Pancreas (tissue), 10 donors: Measurements from ENCODE around the gene LIMD2. TPM values are rescaled to one million over a fixed set of nuclear protein-coding genes. Genes with fewer than 3 reads are reported as not detected.

Source experiments
- ATAC-seq, 4 donors: fragments of 200-7000 bp; cut with Tn5 transposase; one replicate each; pipeline versions ENCODE4 v1.8.0 to v1.9.1; 2020; ENCODE audit warnings: mild to moderate bottlenecking in 4 of 4, moderate library complexity in 4 of 4
- DNase-seq, 6 donors: peaks; one replicate each; pipeline ENCODE4 v3.0.0-alpha.2; 2020
- FAIRE-seq: peaks from 2 replicates; lab custom pipeline; 2012; peaks lifted over from hg19 to GRCh38; lab: Jason Lieb, UNC
- H3K27ac ChIP-seq, 4 donors: fragments of 200-600 bp; sonication (generic); 1 replicate in 3 of 4; 2 replicates in 1 of 4; pipeline versions ENCODE4 v1.5.0 to v1.8.0; 2020
- H3K27me3 ChIP-seq, 4 donors: fragments of 200-600 bp; one replicate each; pipeline ENCODE4 v1.8.0; 2021
- H3K36me3 ChIP-seq, 3 donors: fragments of 200-600 bp; sonication (generic) in 1 of 3; one replicate each; pipeline versions ENCODE4 v1.5.0 to v1.8.0; 2020 to 2021
- H3K4me1 ChIP-seq, 3 donors: fragments of 200-600 bp; one replicate each; pipeline ENCODE4 v1.8.0; 2021
- H3K4me3 ChIP-seq, 4 donors: fragments of 200-600 bp; sonication (generic) in 2 of 4; one replicate each; pipeline versions ENCODE4 v1.5.0 to v1.8.0; 2020 to 2021
- H3K9me3 ChIP-seq, 4 donors: fragments of 200-600 bp; one replicate each; pipeline ENCODE4 v1.8.0; 2021
- WGBS, 2 donors: extraction: QIAGEN DNeasy Blood & Tissue Kit; methylation state at CpG; one replicate each; pipeline ENCODE4 v1.1.7; 2013; 5-methylcytosine and 5-hydroxymethylcytosine counted together
- intact Hi-C, 3 donors: fragments of 100-400 bp; cut with DNase I; formaldehyde crosslinking; loops; one replicate each; pipeline versions ENCODE4 v1.11.1 to v1.14.2; 2022
- polyA plus RNA-seq, 2 donors: library from polyadenylated mRNA; stranded (reverse); fragments of 200-250 nt; gene quantifications; one replicate each; pipeline ENCODE4 v1.2.3, GENCODE V29; 2013
- total RNA-seq, 6 donors: library from RNA; stranded (reverse); fragmentation: NEBNext Ultra II Directional in 4 of 6; extraction: Animal tissue kit (Norgen Biotek cat#: 25700) in 4 of 6; gene quantifications; one replicate each; pipeline versions ENCODE4 v1.2.1 to v1.2.4, GENCODE V29; 2021 to 2023
- TF ChIP-seq, protein P1 (sequence below), 4 donors: fragments of 200-600 bp; sonication (generic) in 3 of 4; IDR thresholded peaks; one replicate each; pipeline versions ENCODE4 v1.5.0 to v1.8.0; 2021; ENCODE audit warnings: antibody characterized with exemption in 4 of 4
- donor health status: healthy with polysubstance abuse.
- donor health status: DM: no; HTN: no; CAD: no; lungs with moderate emphysema.
- donor health status: DM: no; HTN: no; CAD: no.
- donor health status: control.
- donor health status: control.
- donor health status: Bipolar disorder and iron deficiency.
- donor health status: DM: yes; HTN: yes; CAD: no.
- donor health status: DM: no; HTN: no; CAD: no.
- donor health status: DM: no; HTN: no; CAD: no.
- donor health status: DM: yes; HTN: yes; CAD: no.

The LIMD2 gene
- total and polyA plus RNA-seq, 8 donors = 1.4 to 16.6 (median 5.7) TPM

DNA sequence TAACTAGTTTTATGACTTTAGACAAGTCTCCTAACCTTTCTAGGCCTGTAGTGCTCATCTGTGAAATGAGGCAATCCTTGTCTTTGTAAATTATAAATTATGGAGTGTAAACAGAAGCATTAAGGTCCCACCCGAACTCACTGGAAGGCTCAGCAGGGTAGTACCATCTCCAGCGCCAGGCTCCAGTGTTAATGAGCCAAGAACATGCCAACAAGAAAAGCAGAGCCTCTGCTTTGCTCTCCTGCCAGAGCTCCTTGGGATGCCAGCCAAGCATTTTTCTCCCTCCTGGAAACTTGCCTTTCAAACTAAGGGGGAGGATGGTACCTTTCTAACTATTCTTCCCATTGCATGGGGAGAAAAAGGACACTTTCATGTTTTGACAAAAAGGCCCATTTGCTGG is 14.9 kb downstream of the LIMD2 start:
- DNase-seq = no peak
- no peak overlapping the region for H3K4me3 ChIP-seq
- peaks cover under 1 to 20% (median 2%) of the 10 kb centered on the region in 3 donors for H3K36me3 ChIP-seq
- no peaks in the 10 kb centered on the region for H3K9me3 ChIP-seq
- no peaks in the 10 kb centered on the region for H3K27me3 ChIP-seq
- TF ChIP-seq, protein P1, sequence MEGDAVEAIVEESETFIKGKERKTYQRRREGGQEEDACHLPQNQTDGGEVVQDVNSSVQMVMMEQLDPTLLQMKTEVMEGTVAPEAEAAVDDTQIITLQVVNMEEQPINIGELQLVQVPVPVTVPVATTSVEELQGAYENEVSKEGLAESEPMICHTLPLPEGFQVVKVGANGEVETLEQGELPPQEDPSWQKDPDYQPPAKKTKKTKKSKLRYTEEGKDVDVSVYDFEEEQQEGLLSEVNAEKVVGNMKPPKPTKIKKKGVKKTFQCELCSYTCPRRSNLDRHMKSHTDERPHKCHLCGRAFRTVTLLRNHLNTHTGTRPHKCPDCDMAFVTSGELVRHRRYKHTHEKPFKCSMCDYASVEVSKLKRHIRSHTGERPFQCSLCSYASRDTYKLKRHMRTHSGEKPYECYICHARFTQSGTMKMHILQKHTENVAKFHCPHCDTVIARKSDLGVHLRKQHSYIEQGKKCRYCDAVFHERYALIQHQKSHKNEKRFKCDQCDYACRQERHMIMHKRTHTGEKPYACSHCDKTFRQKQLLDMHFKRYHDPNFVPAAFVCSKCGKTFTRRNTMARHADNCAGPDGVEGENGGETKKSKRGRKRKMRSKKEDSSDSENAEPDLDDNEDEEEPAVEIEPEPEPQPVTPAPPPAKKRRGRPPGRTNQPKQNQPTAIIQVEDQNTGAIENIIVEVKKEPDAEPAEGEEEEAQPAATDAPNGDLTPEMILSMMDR (IDR thresholded peaks at IDR 0.05) = no peak
- FAIRE-seq = no peak
- no peak for ATAC-seq
- no peak overlapping the region for H3K27ac ChIP-seq
- 29 to 31% methylated on average over 2 of the region's 2 CpGs for WGBS, 2 donors
- no peaks in the 10 kb centered on the region for H3K4me1 ChIP-seq
- intact Hi-C loops = no loop called here

DNA sequence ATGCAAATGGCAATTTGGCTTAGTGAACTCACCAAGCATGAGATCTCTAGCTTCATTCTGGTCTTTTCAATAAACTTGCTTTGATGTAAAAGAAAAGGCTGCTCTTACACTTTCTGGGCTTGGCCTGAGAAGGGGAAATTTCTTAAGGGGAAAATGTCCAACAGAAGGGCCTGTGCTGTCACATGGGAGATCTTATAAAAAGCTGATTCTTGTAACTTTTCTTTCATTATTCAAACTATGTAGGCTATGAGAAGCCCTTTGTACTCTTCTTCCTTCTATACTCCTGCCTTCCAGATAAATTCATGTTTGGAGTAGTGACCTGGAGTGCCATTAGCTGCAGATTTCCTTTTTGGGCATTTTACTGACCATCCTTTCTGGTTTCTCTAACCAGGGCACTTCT is 16.9 kb downstream of the LIMD2 start:
- intact Hi-C loops = no loop called here
- Histone ChIP-seq H3K4me3 (no peak overlapping the region), H3K9me3 (no peaks in the 10 kb centered on the region), H3K36me3 (peaks cover 0 to under 1% (median 0%) of the 10 kb centered on the region in 3 donors), H3K4me1 (no peaks in the 10 kb centered on the region), H3K27ac (no peak overlapping the region), H3K27me3 (no peaks in the 10 kb centered on the region)
- DNase-seq (no peak), FAIRE-seq (no peak), ATAC-seq (no peak)
- TF ChIP-seq, protein P1 (IDR thresholded peaks at IDR 0.05) = no peak

DNA sequence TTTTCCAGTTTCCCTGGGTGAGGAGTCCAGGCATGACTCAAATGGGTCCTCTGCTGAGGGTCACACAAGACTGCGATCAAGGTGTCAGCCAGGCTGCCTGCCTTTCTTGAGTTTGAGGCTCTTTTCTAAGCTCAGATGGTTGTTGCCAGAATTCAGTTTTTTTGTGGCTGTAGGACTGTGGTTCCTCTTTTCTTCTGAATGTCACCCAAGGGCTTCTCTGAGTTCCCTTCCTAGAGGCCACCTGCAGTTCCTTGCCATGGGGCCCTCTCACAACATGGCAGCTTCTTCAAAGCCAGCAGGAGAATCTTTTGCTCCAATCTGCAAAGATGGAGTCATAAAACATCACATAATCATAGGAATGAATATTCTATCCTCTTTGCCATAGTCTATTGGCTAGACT is 17.5 kb downstream of the LIMD2 start:
- DNase-seq = no peak

DNA sequence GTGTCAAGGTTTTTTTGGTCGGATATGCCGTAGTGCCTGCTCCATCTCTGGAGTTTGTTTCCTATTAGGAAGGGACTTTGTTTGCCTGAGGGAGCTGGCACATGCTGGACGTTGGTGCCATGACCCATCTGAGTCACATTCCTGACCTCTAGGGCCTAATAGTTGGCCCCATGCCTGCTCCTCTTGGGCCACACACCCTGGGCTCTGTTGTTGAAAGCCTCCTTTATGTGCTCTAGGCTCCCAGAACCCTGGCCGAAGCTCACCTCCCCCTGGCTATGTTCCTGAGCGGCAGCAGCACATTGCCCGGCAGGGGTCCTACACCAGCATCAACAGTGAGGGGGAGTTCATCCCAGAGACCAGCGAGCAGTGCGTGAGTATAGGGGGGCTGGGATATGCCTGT is 18.4 kb downstream of the LIMD2 start:
- intact Hi-C loops = no loop called here
- 81 to 83% methylated on average over 8 of the region's 8 CpGs for WGBS, 2 donors
- TF ChIP-seq, protein P1 (IDR thresholded peaks at IDR 0.05) = no peak
- H3K36me3 ChIP-seq = no peaks in the 10 kb centered on the region
- H3K4me3 ChIP-seq = no peak overlapping the region
- no peaks in the 10 kb centered on the region for H3K9me3 ChIP-seq
- peaks cover 0 to 6% (median 4%) of the 10 kb centered on the region in 3 donors for H3K4me1 ChIP-seq
- no peak overlapping the region for H3K27ac ChIP-seq
- FAIRE-seq = no peak
- DNase-seq = no peak
- ATAC-seq = no peak
- H3K27me3 ChIP-seq = no peaks in the 10 kb centered on the region

More for the DNA sequence above, 17.5 kb downstream of the LIMD2 start:
- FAIRE-seq (no peak), ATAC-seq (no peak)
- no peaks in the 10 kb centered on the region for H3K36me3 ChIP-seq
- TF ChIP-seq, protein P1 (IDR thresholded peaks at IDR 0.05) = no peak
- no peak overlapping the region for H3K27ac ChIP-seq
- no peaks in the 10 kb centered on the region for H3K9me3 ChIP-seq
- no peaks in the 10 kb centered on the region for H3K27me3 ChIP-seq
- no peaks in the 10 kb centered on the region for H3K4me1 ChIP-seq
- 98 to 100% methylated on average over 1 of the region's 1 CpG for WGBS, 2 donors
- intact Hi-C loops = no loop called here
- no peak overlapping the region for H3K4me3 ChIP-seq

DNA sequence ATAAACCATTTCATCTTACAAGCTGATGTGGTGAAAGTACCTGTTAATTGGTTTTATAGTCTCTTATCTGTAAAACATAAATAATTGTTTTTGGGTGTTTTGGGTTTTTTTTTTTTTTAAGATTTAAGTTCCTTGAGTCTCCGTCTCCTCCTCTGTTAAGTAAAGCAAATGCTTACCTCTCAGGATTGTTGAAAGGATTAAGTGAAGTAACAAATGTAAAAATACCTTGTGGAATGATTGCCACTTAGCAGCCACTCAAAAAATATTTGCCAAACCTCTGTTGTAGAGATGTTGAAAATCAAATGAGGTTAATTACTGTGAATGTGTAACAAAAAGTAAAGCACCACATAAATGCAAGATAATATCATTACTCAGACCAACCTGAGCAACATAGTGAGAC is 19.2 kb downstream of the LIMD2 start:
- intact Hi-C loops = no loop called here
- Histone ChIP-seq H3K9me3 (no peaks in the 10 kb centered on the region), H3K4me1 (peaks cover 7 to 13% (median 11%) of the 10 kb centered on the region in 3 donors), H3K27ac (no peak overlapping the region), H3K4me3 (no peak overlapping the region), H3K27me3 (no peaks in the 10 kb centered on the region), H3K36me3 (no peaks in the 10 kb centered on the region)
- 91 to 93% methylated on average over 1 of the region's 1 CpG for WGBS, 2 donors
- no peak for ATAC-seq
- FAIRE-seq = no peak
- TF ChIP-seq, protein P1 (IDR thresholded peaks at IDR 0.05) = no peak
- no peak for DNase-seq
